CD14-positive monocyte (primary cell): ENCODE data around the gene PIR. TPM values are rescaled to one million over a fixed set of nuclear protein-coding genes. Genes with fewer than 3 reads are reported as not detected.

Experiments
- DNase-seq, 3 donors: peaks; one replicate each; pipeline ENCODE4 v3.0.0-alpha.2; 2011 to 2022
- H2AFZ ChIP-seq: 2 replicates; pipeline ENCODE4 v1.6.0; 2012; ENCODE audit warnings: mild to moderate bottlenecking, low read depth, low read length, inconsistent platforms; ENCODE audit not compliant: insufficient read depth, poor library complexity, severe bottlenecking
- H3K27ac ChIP-seq, 2 donors: 1 replicate in 1 of 2; 2 replicates in 1 of 2; pipeline ENCODE4 v1.5.1; 2012 to 2013; ENCODE audit warnings: low read length in 2 of 2, control low read depth in 1 of 2, inconsistent platforms in 1 of 2, low read depth in 1 of 2, mild to moderate bottlenecking in 1 of 2
- H3K27me3 ChIP-seq, 2 donors: one replicate each; pipeline versions ENCODE4 v1.6.0 to v1.6.1; 2011 to 2013; ENCODE audit warnings: low read length in 2 of 2; ENCODE audit not compliant: control insufficient read depth in 2 of 2, insufficient read depth in 2 of 2
- H3K36me3 ChIP-seq, 2 donors: replicated peaks in 1 of 2; 1 replicate in 1 of 2; 2 replicates in 1 of 2; pipeline versions ENCODE4 v1.5.1 to v1.6.1; 2012 to 2013; ENCODE audit warnings: low read length in 2 of 2, control low read depth in 1 of 2, inconsistent platforms in 1 of 2, mild to moderate bottlenecking in 1 of 2; ENCODE audit not compliant: insufficient read depth in 2 of 2, control insufficient read depth in 1 of 2
- H3K4me1 ChIP-seq, 2 donors: 1 replicate in 1 of 2; 2 replicates in 1 of 2; pipeline versions ENCODE4 v1.5.1 to v1.6.1; 2012 to 2013; ENCODE audit warnings: low read length in 2 of 2, control low read depth in 1 of 2, inconsistent platforms in 1 of 2, mild to moderate bottlenecking in 1 of 2, moderate library complexity in 1 of 2; ENCODE audit not compliant: insufficient read depth in 2 of 2, control insufficient read depth in 1 of 2
- H3K4me2 ChIP-seq: replicated peaks from 2 replicates; pipeline ENCODE3; 2012; ENCODE audit warnings: low read length, moderate library complexity, mild to moderate bottlenecking; ENCODE audit not compliant: poor library complexity, severe bottlenecking; ENCODE audit errors: extremely low read depth
- H3K4me3 ChIP-seq, 3 experiments: fragments of 200-600 bp in 1 of 3; sonication (generic) in 1 of 3; replicated peaks in 1 of 3; 1 replicate in 2 of 3; 2 replicates in 1 of 3; pipeline ENCODE4 v1.5.1; 2011 to 2013; ENCODE audit warnings: low read length in 3 of 3, mild to moderate bottlenecking in 3 of 3, control low read depth in 2 of 3, low read depth in 2 of 3, inconsistent platforms in 1 of 3, moderate library complexity in 1 of 3
- H3K79me2 ChIP-seq: 2 replicates; pipeline ENCODE4 v1.6.0; 2012; ENCODE audit warnings: mild to moderate bottlenecking, control low read depth, inconsistent platforms, low read length, moderate library complexity; ENCODE audit not compliant: insufficient read depth
- H3K9ac ChIP-seq: 2 replicates; pipeline ENCODE4 v1.6.0; 2017; ENCODE audit warnings: low read length, mild to moderate bottlenecking; ENCODE audit not compliant: insufficient read depth, poor library complexity, severe bottlenecking
- H3K9me3 ChIP-seq, 2 donors: replicated peaks in 1 of 2; 1 replicate in 1 of 2; 2 replicates in 1 of 2; pipeline versions ENCODE4 v1.5.1 to v1.6.1; 2012 to 2013; ENCODE audit warnings: low read length in 2 of 2, control low read depth in 1 of 2; ENCODE audit not compliant: control insufficient read depth in 1 of 2, insufficient read depth in 1 of 2
- H4K20me1 ChIP-seq: 2 replicates; pipeline ENCODE4 v1.6.0; 2012; ENCODE audit warnings: mild to moderate bottlenecking, low read length, control low read depth, moderate library complexity; ENCODE audit not compliant: insufficient read depth
- H3K27ac Mint-ChIP-seq, 7 donors: one replicate each; pipeline ENCODE4 v1.8.0; 2020; ENCODE audit warnings: mild to moderate bottlenecking in 7 of 7, mixed read lengths in 7 of 7, moderate library complexity in 6 of 7, inconsistent platforms in 2 of 7
- H3K27me3 Mint-ChIP-seq, 3 donors: one replicate each; pipeline ENCODE4 v1.8.0; 2021 to 2022; ENCODE audit warnings: low read depth in 3 of 3, mild to moderate bottlenecking in 3 of 3, mixed read lengths in 3 of 3, moderate library complexity in 3 of 3, inconsistent platforms in 1 of 3
- H3K36me3 Mint-ChIP-seq, 2 donors: one replicate each; pipeline ENCODE4 v1.8.0; 2020; ENCODE audit warnings: mixed read lengths in 2 of 2, inconsistent platforms in 1 of 2, mild to moderate bottlenecking in 1 of 2
- H3K4me1 Mint-ChIP-seq: one replicate; pipeline ENCODE4 v1.8.0; 2020; ENCODE audit warnings: mild to moderate bottlenecking, mixed read lengths
- H3K4me3 Mint-ChIP-seq, 2 donors: one replicate each; pipeline ENCODE4 v1.8.0; 2020; ENCODE audit warnings: mild to moderate bottlenecking in 2 of 2, mixed read lengths in 2 of 2, moderate library complexity in 1 of 2
- H3K9me3 Mint-ChIP-seq, 7 donors: one replicate each; pipeline ENCODE4 v1.8.0; 2020 to 2022; ENCODE audit warnings: mixed read lengths in 7 of 7, mild to moderate bottlenecking in 6 of 7, moderate library complexity in 6 of 7, inconsistent platforms in 2 of 7
- WGBS: methylation state at CpG from one replicate; pipeline ENCODE4 v1.1.5; 2013; ENCODE audit warnings: missing lambda C conversion rate; ENCODE audit not compliant: insufficient coverage; 5-methylcytosine and 5-hydroxymethylcytosine counted together
- intact Hi-C, 2 donors: fragments of 100-400 bp; cut with micrococcal nuclease; formaldehyde crosslinking; loops; one replicate each; pipeline versions ENCODE4 v1.15.0 to v1.15.1; 2023
- polyA plus RNA-seq, 3 donors: library from polyadenylated mRNA; depleted of rRNA in 1 of 3; unstranded in 2 of 3; stranded (reverse) in 1 of 3; fragments of 300-500 nt in 2 of 3; fragments of >200 nt in 1 of 3; fragmentation: Illumina TruSeq in 2 of 3; gene quantifications; 1 replicate in 2 of 3; 2 replicates in 1 of 3; pipeline ENCODE4 v1.2.3, GENCODE V29; 2012 to 2021
- TF ChIP-seq, protein P1 (sequence below): fragments of 200-600 bp; IDR thresholded peaks from one replicate; pipeline ENCODE4 v1.8.0; 2022; ENCODE audit warnings: antibody characterized with exemption, mild to moderate bottlenecking

Gene PIR
- polyA plus RNA-seq, 3 donors: 0.05 to 0.23 TPM; not detected in 1

DNA sequence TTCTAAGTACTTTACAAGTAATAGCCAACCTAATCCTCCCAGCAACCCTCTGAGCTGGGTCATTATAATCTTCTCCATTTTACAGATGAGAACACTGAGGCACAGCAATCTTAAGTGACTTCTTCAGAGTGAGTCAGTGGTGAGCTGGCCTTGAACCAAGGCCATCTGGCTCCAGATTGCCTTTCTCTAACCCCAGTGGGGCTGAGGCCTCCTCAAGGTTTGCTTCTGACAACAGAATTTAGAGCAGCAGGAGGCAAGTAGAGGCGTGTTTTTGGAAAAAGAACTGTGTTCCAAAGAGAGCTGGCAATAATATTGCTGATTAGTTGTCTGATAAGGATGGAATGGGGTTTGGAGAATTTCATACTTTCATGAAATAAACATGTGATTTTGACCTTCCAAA, 41.2 kb downstream of the PIR start:
- Histone ChIP-seq H3K4me2 (no peak overlapping the region), H3K79me2 (no peaks in the 10 kb centered on the region), H3K4me3 (no peak overlapping the region), H3K36me3 (no peaks in the 10 kb centered on the region), H3K4me1 (no peaks in the 10 kb centered on the region), H2AFZ (no peak overlapping the region), H3K9ac (no peak overlapping the region), H3K27ac (no peak overlapping the region), H3K9me3 (no peaks in the 10 kb centered on the region), H3K27me3 (peaks cover 0 to 51% of the 10 kb centered on the region in 2 donors), H4K20me1 (no peaks in the 10 kb centered on the region)
- H3K4me1 Mint-ChIP-seq: peaks cover 5% of the 10 kb centered on the region
- WGBS: no CpG with 5 or more reads among the region's 1 CpG
- TF ChIP-seq, protein P1, sequence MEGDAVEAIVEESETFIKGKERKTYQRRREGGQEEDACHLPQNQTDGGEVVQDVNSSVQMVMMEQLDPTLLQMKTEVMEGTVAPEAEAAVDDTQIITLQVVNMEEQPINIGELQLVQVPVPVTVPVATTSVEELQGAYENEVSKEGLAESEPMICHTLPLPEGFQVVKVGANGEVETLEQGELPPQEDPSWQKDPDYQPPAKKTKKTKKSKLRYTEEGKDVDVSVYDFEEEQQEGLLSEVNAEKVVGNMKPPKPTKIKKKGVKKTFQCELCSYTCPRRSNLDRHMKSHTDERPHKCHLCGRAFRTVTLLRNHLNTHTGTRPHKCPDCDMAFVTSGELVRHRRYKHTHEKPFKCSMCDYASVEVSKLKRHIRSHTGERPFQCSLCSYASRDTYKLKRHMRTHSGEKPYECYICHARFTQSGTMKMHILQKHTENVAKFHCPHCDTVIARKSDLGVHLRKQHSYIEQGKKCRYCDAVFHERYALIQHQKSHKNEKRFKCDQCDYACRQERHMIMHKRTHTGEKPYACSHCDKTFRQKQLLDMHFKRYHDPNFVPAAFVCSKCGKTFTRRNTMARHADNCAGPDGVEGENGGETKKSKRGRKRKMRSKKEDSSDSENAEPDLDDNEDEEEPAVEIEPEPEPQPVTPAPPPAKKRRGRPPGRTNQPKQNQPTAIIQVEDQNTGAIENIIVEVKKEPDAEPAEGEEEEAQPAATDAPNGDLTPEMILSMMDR: no peak
- peaks cover 0 to 2% (median 0%) of the 10 kb centered on the region in 7 donors for H3K9me3 Mint-ChIP-seq
- peaks cover 0 to 31% (median 2%) of the 10 kb centered on the region in 3 donors for H3K27me3 Mint-ChIP-seq
- H3K27ac Mint-ChIP-seq: no peak overlapping the region
- intact Hi-C loops: no loop called here
- H3K36me3 Mint-ChIP-seq: no peaks in the 10 kb centered on the region
- H3K4me3 Mint-ChIP-seq: no peak overlapping the region
- no peak for DNase-seq

DNA sequence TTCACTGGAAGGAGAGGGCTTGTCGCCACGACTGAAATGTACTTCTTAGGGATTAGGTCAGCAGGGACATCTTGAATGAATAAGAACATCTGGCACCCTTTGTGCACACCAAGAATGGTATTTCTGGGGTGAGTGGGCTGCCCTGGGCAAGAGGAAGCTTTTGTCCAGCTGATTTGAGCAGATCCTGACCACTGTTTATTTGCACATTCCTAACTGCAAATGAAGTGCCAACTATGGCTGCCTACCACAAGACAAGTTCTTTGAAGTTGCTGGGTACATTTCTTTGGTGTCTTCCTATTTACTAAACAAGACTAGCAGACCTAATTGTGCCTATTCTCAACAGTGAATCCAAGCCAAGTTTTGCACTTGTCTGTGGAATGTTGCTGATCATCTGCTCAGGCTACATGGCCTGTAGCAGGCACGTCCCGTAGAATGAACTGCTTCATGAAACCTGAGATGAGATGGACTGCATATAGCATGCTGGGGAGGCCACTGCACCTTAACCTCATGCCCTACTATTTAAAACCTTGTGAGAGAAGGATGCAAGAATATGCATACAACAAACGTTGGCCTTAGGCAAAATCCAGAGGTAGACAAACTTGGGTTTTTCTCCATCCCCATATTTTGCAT, 45.0 kb downstream of the PIR start:
- no peak overlapping the region for H3K27ac Mint-ChIP-seq
- DNase-seq: no peak
- Histone ChIP-seq H3K27ac (no peak overlapping the region), H3K4me2 (no peak overlapping the region), H3K4me3 (no peak overlapping the region), H3K4me1 (no peaks in the 10 kb centered on the region), H2AFZ (no peak overlapping the region), H3K79me2 (no peaks in the 10 kb centered on the region), H3K36me3 (no peaks in the 10 kb centered on the region), H4K20me1 (no peaks in the 10 kb centered on the region), H3K9me3 (no peaks in the 10 kb centered on the region), H3K27me3 (peaks cover 0 to 38% of the 10 kb centered on the region in 2 donors), H3K9ac (no peak overlapping the region)
- TF ChIP-seq, protein P1: no peak
- intact Hi-C loops: no loop called here
- H3K9me3 Mint-ChIP-seq: peaks cover 0 to 2% (median 0%) of the 10 kb centered on the region in 7 donors
- WGBS: no CpG with 5 or more reads among the region's 5 CpGs
- H3K4me1 Mint-ChIP-seq: peaks cover 5% of the 10 kb centered on the region
- H3K27me3 Mint-ChIP-seq: peaks cover 0 to 29% (median 2%) of the 10 kb centered on the region in 3 donors
- H3K4me3 Mint-ChIP-seq: no peak overlapping the region
- H3K36me3 Mint-ChIP-seq: no peaks in the 10 kb centered on the region
